AG20443 (cell line): Measurements from ENCODE around the gene MPND.
A peak's percentile ranks its signal among the peaks of the same experiment; 100 is the strongest.

Experiments used
- DNase-seq: peaks from one replicate; pipeline ENCODE4 v3.0.0; 2012; ENCODE audit warnings: low spot score, mixed read lengths

The MPND gene

DNA sequence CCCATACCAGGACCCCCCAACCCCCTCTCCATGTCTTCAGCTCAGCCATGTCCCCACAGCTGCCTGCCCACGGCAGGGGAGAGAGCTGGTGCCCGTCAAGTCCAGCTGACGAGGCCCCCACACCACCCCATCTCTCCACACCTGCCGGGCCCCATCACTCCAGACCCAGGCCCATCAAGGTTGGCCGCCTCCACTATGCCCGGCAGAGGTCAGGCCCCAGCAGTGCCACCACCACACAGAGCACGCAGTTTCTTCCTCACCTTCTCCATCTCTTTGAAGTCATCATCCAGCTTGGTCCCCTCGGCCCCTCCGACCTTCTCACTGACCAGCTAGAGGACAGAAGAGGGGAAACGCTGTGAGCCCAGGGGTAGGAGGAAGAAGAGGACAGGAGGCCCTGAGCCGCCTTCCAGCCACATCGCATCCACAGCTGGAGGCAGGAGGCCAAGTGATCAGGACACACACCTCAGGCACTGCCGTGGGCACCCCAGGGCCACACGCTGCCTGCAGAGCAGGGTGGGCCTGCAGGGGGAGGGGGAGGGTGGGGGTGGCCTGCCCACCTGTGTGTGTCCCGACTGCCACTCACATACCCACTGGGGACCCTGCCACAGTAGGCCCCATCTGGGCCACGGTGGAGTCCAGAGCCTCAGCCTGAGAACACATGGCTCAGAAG, 23.4 kb downstream of the MPND start:
- DNase-seq, result no peak

DNA sequence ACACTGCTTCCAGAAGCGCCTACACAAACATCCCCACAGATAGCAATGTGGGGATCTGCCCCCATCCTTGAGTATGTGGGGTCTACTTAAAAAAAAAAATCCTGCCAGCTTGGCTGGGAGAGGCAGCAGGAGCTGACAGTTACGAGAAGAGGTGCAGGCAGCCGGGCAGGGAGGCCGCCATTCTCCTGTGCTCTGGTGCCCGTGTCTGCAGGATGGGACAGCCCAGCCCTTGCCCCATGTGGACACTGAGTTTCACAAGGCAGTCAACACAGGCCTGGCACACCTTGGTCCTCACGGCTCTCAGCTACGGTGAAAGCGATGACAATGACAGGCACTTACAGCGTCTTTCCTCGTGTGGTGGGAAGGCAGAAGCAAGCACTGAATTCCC, 24.0 kb downstream of the MPND start:
- DNase-seq, result no peak

DNA sequence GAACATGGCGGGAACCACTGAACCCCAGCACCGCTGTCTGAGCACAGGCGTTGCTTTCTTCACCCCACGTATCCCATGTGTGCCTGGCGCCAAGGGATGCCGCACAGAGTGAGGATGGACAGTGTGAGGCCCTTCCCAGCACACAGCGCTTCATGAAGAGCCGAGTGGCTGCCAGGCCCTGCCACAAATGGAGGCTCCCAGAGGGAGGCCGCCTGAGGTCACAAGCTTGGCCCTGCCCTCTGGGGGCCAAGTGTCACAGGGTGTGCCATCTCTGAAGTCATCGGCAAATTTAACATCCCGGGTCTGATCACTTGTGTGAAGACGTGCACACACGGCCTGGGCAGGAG, 24.4 kb downstream of the MPND start:
- no peak for DNase-seq

DNA sequence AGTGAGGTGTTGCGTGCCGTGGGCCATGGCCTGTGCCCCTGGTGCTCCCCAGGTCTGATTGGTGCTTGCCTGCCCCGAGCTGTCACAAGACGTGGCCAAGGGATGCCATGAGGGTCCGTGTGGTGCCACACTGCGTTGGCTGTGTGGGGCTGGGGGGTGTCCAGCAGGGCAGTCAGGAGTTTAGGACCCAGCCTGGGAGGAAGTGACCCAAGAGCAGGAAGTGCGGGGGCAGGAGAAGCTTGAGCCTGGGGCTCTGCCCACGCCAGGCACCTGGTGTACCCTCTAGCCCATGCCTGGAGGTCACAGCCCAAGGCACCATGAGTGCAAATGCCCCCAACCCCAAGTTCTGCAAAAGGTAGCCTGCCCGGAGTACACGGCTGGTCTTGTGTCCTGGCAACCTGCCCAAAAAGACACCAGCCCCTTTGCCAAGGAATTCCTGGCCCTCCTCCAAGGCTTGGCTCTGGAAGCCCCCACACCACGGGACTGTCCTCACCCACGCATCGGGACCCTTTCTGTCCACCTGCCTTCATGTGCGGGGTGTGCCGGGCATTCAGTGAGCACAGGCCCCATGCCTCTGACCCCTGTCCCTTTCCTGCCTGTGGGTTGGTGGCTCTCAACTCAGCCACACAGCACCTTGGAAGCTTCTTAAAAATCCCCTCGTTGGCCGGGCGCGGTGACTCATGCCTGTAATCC, 24.9 kb downstream of the MPND start:
- no peak for DNase-seq

DNA sequence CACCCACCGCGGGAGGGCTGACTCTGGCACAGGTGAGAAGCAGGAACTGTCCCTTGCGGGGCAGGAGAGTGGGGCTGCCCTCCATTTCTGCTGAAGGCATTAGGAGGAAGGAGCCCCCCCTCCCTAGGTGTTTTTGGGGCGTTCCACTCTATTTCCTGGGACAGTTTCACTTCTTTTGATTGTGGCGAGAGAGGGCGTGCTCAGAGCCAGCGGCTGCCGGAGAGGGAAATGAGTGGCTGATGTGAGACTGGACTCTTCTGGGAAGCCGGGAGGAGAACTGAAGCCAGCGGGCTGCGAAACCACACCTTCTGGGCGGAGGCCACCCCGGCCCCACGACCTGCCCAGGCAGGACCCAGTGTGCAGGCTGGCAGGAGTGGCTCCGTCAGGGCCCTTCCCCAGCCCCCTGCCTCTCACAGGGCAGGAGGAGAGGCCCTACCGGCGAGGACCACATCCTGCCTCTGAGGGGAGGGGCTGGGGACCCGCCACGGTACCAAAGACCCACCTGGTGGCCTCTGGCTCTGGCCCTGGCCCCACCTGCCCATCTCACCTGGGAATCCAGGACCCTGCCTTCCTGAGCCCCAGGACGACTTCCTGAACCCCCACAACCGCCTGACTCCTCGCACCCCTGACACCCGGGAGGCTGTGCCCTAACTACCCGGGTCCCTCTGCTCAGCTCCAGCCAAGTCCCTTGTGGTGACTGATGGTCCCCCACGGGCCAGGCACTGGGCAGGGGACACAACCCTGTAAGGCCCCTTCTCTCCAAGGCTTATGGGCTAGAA, 25.9 kb downstream of the MPND start:
- no peak for DNase-seq

DNA sequence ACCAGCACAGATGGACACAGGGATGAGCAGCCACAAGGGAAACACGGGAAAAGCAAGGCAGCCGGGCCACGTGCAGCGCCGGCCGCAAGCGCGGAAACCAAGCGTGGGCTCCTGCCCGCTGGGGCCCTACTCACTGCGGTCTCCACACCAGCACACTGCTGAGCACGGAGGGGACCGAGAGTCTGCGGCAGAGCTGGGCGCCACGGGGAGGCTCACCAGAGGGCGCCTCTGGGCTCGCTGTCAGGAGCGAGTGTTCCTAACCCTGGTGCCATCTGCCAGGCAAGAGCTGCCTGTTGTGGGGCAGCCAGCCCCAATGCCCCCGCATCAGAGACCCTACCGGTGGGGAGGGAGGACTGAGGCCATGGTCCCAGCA, 26.5 kb downstream of the MPND start:
- DNase-seq, result peak; percentile 62

DNA sequence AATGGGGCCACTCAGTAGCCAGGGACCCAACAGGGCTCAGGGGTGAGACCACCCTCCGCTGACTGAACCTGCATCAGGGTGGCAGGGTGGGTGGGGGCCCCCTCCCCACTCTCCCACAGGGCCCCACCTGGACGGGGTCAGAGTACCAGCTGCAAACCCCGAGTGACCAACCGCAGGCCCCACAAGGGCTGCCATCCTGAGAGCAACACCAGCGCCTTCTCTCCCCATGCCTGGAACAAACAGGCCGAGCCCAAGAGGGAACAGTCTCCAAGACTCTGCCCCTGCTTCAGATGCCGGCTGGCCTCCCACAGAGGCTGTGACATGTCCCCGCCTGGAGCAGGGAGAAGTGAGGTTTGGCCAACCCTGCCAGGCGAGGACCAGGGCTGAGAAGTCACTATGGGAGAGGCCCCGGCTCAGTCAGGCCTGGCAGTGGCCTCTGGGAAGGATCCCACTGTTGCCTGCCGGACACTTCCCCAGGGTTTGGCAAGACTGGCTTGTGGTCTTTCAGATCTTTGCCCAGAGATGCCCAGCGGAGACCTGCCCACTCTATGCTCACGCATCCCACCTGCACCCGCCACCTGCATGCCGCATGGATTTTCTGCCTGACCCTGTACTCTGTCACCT, 27.2 kb downstream of the MPND start:
- no peak for DNase-seq

DNA sequence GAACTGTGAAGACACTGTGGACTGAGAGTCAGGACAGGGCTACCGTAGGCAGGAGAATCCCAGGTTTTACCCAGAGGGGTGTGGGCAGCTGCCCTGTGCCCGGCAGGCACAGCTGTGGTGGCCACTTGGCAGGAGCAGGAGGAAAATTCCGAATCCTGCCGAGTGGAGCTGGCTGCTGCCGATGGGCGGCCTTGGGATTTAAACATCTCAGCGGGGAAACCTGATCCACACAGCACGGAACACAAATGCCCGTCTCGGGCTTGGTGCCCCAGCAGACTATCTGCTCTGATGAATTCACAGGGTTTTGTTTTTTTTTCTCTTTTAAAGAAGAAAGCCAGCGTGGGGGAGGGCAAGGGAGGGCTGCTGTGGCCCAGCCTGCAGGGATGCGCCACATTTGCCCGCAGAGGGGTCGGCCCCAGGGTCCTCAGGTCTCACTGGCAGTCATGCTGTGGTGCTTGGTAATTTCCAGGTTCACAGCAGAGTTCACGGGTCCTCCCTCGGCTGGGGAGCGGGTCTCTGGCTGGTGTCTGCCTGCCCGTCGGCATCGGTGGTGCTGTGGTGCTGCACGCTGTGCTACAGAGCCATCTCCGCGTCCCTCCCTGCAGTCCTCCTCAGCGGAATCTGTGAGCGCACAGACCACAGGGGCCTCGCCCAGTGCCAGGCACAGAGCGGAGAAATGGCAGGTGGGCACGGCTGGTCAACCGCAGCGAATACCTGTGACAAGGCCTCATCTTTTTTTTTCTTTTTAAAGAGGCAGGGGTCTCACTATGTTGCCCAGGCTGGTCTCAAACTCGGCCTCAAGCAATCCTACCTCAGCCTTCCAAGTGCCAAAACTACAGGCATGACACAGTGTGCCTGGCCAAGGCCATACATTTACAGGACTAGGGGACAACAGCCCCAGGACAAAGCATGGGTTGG, 28.1 kb downstream of the MPND start:
- DNase-seq, result no peak

DNA sequence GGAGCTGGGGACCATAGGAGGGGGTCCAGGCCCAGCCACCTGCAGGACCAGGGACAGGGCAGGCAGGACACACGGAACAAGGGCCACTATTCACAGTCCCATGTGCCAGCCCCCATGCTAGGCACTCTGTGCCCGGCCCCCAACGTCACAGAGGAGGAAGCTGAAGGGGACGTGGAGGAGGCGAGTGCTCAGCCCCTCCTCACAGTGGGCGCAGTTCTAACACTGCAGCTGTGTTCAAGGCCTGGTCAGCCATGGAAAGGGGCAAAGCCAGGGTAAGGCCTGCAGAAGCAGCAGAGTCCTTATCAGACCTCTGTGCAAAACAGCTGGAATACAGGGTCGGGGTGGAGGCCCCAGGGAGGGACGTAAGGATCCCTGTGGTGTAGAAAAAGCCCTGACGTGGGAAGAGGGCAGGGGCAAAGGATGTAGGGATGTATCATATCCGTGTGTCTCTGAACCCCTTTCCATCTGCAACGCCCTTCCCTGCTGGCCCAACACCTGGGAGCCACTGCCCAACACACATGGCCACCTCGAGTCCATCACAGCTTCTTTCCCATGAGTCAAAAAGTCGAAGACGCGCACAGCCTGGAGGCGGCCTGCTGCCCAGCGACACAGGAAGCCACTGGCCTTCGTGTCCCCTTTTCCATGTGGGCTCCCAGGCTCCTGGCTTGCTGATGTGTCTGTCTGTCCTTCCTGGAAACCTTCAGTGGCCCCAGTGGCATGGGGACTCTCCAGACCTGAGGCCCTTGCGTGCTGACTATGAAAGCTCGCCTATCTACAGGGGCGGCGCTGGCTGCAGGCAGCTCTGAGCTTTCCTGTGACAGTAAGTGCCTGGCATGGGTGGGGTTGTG, 29.0 kb downstream of the MPND start:
- DNase-seq, result no peak

DNA sequence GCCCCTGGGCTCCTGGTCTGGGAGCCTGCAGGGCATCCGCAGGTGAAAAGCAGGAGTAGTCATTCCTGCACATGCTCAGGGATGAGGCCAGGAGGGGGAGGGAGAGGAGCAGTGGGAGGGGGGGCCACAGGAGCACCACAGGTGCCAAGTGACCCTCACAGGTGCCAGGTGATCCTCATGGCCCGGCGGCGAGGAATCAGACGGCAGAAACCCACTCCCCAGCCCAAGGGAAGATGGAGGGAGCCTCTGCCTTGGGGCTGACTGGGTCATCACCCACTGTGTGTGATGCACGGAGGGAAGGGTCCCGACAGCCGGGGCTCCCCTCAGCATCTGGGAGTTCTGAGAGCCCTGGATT, 29.6 kb downstream of the MPND start:
- no peak for DNase-seq

DNA sequence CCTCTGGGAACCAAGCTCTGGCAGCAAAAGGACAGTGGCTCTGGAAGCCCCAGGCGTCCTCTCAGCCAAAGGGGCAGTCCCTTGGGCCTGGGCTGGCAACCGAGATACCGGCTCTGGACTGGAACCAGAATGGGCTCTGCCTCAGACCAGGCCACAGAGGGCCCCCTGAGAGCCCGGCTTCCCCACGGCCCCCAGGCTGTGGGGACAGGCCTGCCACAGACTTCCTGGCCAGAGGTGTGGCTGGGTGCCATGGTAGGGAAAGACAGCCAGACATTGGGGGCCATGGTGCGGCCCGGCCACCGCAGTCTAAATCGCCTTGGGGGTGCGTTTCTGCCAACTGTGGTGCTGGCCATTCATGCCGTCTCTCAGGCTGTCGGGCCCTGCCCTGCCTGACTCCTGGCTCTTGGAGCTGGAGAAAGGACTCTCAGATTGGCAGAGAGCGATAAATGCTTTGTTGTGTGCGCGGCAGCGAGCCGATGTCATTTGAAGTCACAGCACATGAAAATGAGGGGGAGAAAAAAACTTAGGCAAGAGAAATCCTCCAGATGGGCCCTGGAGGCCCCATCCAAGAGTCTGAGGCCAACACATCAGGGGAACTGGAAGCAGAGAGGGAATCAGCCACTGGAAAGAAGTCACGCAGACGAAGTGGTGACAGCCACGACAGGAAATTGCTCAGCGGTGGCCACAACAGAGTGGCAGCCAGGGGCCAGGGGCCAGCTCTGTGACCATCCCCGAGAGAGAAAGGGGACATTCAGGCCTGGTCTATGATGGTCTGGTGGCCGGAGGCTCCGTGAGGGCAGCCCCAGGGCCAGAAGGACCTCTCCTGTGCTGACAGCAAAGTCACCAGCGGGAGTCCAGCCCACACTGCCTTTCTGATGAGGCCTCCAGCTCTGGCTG, 30.5 kb downstream of the MPND start:
- peak; percentile 47 for DNase-seq

DNA sequence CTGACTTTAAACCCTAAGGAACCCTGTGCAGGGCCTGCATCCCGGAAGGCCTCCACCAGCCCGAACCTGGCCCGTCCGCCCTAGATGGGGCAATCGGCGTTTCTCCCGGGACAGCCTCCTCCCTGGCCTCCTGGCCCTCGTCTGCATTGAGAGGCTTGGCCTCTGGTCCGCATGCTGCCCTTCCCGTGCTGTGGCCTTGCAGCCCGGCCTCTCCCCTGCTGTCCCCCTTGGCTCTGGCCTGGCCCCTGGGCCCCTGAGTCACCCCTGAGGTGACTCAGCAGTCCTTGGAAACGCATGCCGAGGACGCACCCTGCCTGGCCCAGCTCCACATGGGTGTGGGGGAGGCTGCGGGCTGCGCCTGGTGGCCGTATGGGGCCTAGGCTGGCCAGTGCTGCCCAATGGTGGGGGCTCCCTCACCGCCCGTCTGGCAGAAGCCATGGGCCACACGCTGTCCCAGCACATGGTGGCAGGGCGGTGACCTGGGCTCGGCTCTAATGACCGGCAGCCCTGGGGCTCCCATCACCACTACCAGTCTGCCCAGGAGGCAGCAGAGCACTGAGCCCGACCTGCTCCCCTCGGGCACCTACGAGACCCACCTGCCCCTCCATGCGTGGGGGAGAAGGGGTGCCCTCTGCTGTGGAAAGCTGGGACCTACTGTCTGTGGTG, 31.3 kb downstream of the MPND start:
- DNase-seq, result peak; percentile 92

DNA sequence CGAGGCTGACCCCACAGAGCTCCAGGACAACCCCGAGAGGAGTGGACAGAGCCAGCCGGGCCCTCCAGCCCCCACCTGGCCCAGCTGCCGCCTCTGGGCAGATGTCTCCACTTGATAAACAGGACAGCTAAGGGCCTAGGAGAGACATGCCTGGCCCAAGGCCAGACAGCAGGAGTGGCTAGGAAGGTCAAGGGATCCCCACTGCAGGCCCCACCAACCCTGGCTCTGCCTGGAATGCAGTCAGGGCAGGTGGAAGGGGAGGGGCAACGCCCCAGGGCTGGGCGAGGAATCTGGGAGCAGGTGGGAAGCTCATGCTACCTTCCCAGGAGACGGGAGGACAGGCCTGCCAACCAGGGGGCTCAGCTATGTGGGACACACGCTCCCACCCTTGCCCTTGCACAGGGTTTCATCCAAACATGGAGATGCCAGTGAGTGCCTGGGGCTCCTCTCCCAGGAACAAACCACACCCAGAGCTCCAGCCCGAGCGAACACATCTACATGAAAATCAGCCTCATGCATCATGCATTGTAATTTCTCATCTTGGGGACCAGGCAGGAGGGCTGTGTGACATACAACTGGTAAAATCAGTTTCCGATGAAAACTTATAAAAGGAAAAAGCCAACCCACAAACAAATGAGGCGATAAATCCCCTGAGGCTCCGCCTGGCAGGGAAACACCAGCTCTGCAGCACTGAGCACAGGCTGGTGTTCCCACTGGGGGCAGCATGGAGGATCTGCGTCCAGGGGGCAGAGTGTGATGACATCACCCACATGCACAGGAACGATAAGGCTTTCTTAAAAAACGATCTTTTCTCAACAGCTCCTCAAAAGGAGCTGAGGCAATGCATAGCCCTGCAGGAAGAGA, 32.0 kb downstream of the MPND start:
- no peak for DNase-seq

DNA sequence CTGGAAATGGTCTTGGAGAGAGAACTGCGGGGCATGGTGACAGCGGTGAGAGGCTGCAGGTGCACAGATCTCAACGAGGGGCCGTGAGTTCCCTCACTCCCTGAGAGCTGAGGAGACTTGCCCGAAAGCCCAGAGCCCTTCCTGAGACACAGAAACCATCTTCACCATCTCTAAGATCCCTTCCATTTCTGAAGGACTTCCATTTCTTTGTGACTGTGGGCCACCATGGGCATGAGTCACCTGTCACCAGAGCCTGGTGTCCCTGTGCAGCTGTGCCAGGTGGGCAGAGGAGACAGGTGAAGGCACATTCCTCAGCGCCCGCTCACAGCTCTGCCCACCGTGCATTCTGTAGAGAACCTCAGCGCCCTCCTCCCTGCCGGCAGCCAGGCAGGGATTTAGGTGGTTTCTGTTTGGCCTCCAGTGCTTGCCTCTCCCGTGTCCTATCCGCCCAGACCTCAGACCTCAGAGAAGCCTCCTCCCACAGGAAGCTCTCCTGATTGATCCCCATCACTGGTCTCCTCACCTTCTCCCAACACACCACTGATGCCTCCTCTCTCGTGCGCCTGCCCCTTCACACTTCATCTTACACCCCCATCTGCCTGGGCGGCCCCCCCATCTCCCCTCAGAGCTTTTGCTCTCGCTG, 32.8 kb downstream of the MPND start:
- DNase-seq, result no peak

DNA sequence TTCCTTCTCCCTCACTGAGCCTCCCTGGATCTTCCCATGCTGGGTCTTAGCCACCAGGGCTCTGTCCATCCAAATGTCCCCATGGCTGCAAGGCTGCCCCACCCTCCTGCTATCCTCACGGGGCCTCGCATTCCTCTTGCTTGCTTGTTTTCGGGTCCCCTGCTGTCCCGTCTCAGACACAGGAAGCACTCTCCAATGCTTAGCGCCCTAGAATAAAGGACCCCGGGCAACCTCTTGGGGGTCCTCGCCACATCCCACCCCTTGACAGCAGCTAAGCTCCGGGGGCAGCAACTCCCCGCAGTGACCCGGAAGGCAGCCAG, 33.3 kb downstream of the MPND start:
- DNase-seq, result no peak

DNA sequence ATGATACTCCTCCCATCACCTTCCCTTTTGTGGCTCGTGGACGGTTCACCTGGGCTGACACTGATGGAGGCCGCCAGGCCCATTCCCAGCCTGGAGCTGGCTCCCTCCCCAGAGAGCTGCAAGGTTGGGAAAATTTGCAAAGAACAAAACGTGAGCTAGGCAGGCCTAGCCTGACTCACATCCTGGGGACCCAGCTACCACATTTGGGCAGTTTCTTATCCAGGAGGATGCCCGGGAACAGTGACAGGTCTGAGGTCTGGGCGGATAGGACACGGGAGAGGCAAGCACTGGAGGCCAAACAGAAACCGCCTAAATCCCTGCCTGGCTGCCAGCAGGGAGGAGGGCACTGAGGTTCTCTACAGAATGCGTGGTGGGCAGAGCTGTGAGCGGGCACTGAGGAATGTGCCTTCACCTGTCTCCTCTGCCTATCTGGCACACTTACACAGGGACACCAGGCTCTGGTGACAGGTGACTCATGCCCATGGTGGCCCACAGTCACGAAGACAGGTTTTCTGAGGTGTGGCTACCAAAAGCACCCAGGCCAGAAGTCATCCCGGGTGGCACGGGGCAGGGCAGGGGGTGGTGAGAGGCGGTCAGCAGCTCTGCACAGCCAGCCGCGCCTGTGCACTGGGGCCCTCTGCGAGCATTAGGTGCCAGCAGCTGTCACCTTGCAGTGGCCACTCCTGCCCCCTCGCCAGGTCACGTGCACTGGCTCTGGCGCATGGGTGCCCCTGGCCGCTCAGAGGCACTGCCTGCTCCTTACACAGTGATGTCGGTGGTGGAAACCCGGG, 33.8 kb downstream of the MPND start:
- DNase-seq, result no peak

DNA sequence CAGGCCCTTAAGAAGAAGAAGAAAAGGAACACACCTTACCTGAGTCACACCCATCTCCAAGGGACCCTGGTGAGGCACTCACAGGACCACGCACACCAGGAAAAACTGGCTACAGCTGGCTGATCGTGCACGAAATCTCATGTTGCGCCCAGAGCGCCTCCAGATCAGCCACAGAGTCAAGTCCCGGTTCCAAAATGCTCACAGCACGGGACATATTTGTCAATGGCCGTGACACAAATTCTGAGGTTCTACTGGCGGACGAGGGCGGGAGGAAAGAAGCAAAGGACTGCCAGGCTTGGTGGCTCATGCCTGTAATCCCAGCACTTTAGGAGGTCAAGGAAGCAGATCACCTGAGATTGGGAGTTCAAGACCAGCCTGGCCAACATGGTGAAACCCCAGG, 35.5 kb downstream of the MPND start:
- DNase-seq, result no peak
